Activated T-cell treated with anti-CD3 and anti-CD28 coated beads, Interleukin-2, amount 50 U/mL, for 1 hour (primary cell): ENCODE data around the gene TFEB.

Experiments used
- DNase-seq: peaks from one replicate; pipeline ENCODE4 v3.0.0-alpha.2; 2020

Gene TFEB

DNA sequence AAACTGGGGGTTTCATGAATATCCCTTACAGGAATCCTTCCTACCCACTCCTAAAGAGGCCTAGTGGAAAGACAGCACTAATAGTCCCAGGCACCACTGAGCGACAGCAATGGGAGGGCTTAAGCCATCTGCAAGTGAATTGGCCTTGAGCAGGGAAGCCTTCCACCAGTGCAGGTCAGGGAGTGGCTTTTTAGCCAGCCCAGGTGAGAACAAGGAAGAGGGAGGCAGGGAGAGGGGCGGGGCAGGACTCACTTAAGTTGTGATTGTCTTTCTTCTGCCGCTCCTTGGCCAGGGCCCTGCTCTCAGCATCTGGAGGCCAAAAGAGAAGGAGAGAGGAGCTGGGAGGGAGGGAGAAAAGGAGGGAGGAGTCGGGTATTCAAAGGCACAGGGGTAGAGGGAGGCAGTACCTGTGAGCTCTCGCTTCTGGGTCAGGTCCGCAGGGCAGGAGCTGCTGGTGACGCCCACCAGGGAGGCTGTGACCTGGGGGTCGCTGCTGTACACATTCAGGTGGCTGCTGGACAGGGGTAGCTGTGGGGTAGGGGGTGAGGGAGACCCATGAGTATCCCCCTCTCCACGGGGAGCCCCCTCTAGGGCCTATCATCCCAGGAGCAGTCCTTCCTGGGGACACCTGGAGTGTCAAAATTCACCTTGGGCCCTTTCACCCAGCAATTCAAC lies 47.8 kb downstream of the TFEB start:
- no peak for DNase-seq

DNA sequence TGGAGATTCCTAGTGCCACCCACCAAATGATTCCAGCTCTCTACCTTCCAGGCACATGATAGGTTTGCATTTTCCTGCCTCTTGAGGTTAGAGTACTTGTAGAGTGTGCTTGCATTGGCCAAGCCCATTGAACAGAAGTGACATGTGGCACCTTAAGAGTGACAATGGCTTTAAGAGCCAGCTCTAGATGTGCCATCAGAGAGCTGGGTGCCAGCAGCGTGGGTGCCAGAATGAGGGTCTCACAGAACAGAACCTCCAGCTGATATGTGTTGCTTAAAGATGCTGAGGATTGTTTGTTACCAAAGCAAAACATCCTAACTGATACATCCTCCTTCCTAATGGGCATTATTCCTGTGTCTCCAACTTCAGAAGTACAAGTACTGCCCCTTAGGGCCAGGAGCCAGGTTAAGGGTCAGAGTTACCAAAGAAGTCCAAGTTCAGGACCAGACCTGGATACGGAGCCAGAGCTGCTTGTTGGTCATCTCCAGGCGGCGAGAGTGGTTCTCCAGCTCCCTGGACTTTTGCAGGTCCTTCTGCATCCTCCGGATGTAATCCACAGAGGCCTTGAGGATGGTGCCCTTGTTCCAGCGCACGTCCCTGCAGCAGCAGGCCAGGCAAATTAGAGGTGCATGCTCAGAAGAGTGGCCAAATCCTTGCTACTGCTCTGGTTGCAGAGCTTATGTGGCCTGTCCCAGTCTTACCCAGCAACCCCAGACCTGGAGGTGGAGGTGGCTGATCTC lies 49.6 kb downstream of the TFEB start:
- no peak for DNase-seq

DNA sequence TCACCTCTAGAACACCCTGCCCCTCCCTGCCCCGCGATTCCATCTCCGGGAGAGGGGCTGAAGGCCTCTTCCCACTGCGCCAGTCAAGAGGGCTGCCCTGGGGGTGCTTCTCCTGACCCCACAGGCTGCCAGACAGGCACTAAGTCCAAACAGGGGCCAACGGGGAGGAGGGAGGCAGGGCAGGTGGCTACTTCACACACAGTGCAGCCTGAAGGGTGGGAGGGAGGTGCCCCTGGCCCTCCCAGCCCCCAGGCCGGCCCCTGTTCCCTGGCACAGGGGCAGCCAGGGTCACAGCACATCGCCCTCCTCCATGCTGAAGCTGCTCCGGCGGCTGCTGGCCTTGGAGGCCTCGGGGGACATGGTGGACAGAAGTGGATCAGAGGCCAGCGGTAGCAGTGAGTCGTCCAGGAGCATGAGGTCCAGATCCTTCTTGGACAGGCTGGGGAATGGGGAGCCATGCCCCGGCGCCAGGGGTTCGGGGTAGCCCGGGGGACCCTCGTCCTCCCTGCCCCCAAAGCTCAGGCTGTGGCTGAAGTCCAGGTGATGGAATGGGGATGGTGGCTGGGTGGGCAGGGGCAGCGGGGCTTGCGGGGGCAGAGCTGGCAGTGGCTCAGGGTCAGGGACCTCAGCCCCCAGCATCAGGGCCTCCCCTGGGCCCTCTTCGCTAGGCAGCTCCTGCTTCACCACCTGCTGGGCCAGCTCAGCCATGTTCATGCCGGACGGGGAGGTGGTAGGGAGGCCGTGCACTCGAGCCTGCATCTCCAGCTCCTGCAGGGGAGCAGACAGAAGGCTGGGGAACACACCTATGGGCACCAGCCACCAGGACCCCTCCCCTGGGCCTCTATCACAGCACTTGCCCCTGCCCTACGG lies 50.9 kb downstream of the TFEB start:
- DNase-seq: no peak

- DNase-seq: peak; percentile 83
Measured at GRCh38 chr6:41683523-41684310, 51.7 kb downstream of the TFEB start.

GRCh38 chr6:41683273-41683522 lies 52.2 kb downstream of the TFEB start:
- no peak for DNase-seq

GRCh38 chr6:41682497-41683272 lies 52.7 kb downstream of the TFEB start:
- DNase-seq: peak; percentile 32

DNA sequence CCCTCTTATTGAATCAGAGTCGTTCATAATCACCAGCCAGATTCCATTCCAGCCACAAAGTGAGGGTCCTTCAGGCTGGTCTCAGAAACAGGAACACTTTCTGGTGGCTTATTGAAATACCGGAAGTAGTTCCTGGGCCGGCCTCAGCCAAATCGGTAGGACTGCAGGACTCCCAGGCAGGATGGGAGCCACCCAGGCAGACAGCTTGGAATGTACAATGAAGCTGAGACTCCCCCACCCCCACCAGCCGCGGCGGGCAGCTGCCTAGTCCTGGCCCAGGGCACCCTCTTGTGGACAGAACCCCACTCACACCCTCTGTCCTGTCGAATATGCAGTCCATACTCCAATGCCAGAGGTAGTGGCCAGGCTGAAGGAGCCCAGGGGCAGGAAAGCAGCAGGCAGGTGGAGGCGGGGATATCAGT lies 53.3 kb downstream of the TFEB start:
- DNase-seq: peak; percentile 69

DNA sequence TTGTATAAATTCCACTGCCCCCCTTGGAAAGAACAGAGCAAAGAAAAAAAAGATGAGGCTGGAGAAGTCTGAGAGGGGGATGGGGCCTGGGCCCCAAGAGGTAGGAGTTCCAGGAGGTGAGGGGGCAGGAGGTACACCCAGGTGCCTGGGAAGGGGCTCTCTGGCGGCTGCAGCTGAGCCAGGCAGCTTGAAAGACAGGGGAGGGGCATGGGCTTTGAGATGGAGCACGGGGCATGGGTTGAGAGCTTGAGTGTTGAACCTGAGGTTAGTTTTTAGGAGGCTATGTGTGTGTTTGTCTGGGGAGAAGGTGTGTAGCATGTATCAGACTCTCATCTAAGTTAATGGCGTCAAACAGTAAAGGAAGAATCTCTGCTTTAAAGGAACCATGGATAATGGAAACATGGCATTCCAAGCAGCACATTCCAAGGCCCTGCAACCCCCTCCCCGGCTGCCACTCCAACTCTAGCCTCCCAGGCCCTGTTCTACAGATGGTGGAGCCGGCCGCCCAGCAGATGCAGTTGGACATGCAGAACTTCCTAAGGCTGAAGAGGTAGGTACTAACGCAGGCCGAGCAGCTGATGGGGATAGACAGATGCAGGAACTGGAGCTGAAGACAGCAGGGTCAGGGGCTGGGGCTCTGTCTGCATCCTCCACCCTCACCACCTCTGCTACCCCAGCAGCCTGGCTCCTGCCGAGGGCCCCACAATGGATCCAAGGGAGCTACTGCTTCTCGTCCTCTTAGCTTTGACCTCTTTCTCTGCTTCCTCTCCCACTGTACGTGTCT lies 55.0 kb downstream of the TFEB start:
- no peak for DNase-seq

GRCh38 chr6:41679696-41680095 lies 55.7 kb downstream of the TFEB start:
- DNase-seq: no peak

DNA sequence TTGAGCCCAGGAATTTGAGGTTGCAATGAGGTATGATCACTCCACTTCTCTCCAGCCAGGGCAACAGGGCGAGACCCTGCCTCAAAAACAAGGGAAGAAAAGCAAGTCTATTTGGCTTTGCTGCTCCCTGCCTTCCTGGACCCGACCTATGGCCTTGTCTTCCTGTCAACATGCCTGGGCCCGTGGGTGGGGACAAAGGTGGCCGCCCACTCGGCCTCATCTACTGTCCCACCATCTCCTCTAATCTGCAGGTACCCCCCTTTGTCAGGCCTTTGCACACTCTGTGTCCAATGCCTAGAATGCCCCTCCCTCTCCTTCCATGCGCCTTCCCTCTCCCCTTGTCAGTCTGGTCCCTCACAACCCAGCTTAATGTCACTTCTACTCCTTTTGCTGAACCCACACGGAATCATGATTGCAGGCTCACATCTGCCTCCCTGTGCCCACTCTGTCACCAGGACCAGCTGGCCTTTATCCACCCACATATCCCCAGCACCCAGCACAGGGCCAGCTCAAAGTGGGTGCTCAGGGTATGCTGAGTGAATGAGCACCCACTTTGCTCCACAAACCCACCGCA lies 56.8 kb downstream of the TFEB start:
- no peak for DNase-seq

DNA sequence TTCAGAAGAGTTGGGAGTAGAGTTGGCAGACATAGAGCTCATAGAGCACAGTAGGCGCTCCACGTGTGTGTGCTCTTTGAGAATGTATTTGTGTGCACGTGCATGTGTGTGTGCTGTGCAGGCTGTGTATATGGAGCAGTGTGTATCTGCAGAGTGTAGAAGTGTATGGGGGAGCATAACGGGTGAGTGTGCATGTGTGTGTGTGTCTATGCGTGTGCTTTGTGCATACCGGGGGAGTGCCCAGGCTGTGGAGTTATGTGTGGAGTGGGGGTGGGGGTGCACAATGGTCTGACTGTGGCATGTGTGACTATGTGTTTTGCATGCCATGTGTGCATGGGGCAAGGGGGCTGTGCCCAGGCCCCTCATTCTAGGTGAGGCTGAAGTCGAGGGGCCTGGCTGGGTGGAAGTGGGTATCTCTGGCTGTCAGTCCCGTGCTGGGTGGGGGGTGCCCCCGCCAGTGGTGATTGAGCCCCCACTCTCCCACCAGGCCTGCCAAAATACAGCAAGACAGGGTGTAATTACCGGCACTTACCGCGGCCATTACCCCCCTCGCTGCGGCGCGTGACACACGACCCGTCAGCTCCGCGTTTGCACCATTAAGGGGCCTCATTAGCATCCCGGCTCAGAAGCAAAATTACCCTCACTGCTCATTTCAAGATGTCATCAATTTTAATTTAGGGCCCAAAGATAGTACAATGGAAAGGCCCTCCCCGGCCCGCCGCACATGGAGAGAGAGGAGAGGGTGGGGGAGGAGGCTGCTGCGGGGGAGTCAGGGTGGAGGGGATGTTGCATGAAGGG lies 58.1 kb downstream of the TFEB start:
- DNase-seq: no peak

DNA sequence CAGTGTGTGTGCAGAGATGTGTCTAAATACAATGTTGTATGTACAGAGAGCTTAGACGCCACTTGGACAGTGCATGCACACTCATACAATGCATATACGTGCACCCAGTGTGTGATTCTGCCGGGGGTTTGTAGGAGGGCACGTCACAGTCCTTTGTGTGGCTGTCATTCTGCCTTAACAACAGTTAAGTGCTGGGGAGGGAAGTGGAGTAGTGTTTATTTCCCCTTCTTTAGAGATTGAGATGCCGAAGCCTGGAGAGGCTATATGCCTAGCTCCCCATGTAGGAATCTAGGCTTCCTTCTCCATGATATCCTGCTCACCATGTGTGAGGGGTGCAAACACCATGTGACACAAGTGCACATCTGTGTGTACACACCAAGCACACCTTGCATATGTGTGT lies 59.0 kb downstream of the TFEB start:
- DNase-seq: no peak

DNA sequence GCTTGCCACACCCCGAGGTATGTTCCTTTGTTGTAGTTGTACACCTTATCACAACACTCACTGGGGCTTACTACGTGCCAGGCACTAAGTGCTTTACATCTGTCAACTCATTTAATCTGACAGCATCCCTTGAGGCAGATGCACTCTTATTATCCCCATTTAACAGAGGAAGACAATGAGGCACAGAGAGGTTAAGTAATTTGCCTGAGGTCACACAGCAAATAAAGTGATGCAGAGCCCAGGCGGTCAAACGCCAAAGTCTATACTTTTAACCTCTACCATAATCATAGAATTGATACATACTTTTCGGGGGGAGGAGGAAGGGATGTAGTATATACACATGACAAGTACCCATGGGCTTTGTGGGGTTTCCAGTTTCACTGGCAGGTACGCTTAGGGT lies 59.4 kb downstream of the TFEB start:
- no peak for DNase-seq

GRCh38 chr6:41675176-41675775 lies 60.1 kb downstream of the TFEB start:
- DNase-seq: no peak

DNA sequence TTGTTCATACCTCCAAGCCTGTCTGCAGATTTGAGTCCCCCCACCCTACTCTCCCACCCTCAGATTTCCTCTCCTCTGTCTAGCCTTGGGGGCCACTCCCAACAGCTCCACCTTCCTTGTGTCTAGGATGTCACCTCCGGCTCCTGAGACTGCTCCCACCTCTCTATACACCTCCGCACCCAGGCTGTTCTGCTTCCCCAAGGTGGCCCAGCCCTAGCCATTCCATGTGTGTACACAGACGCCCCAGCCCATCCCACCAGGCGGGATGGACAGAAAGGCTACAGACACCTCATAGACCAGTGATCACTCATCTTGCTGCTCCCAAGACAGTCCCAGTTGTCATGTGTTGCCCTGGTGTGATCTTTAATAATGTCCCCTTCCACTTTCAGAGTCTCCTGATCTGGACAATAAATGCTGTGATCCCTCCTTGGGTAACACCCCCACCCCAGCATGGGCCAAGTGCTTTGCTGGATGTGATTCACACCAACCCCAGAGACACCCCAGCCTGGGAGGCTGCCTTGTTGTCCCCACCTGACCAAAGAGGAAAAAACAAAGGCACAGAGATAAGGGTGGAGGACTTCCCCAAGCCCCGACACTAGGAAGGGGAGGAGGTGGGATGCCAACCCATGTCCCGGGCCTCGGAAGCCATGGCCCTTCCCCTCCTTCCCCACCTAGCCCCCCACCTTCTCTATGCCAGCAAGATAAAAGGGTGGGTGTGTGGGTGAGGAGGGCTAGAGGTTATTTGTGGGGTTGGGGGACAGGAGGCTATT lies 61.0 kb downstream of the TFEB start:
- no peak for DNase-seq

GRCh38 chr6:41673704-41674000 lies 61.8 kb downstream of the TFEB start:
- DNase-seq: no peak

- DNase-seq: no peak
Measured at GRCh38 chr6:41672816-41673703, 62.3 kb downstream of the TFEB start.

GRCh38 chr6:41672016-41672415 lies 63.4 kb downstream of the TFEB start:
- no peak for DNase-seq
